Measurements from ENCODE around the gene DDX52.
A peak's percentile ranks its signal among the peaks of the same experiment; 100 is the strongest.
"Not testable (repeated sequence)": the region's sequence is repeated elsewhere in the genome, so short reads cannot be mapped to it uniquely, and the experiment has no call there.

DDX52 gene

GRCh38 chr17:37650419-37651003 is 7.3 kb upstream of the DDX52 start:
- DNase-seq (ENCODE audit: low read depth), result no peak

DNA sequence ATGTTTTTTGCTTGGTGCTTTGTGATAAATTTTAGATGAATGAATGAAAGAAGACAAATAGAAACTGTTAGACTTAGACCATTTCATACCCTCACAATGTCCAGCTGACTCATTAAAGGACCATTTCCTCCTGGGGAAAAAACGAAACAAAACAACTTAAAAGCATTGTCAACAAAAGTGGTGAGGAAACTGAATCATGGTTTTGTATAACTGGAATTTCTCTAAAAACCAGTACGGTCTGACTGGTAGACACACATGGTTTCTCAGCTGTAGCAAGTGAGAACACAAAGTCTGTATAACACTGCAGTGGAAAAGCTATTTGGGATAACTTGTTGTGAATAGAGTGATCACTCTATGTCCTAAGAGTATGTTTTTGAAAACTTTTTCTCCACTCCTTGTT is 5.3 kb upstream of the DDX52 start:
- DNase-seq (ENCODE audit: low read depth), result no peak

DNA sequence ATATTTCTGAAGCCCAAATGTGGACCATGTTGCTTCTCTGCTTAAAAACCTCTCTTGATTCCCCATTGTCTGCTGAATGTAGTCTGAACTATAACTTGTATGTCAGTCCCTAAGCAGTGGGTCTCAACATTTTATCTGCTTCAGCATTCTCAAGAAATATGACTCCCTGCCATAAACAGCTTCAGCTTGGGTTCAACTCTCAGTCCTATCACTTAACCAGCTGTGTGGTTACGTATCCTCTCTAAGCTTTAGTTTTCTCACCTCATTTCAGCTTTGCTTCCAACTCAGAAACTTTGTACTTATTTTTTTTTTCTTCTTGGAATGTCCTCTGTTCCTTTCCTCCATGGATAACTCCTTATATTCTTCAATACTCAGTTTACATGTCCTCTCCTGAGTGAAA is 4.6 kb upstream of the DDX52 start:
- no peak for DNase-seq (ENCODE audit: low read depth)

- DNase-seq (ENCODE audit: low read depth), result no peak
These were observed 623 bp upstream of the DDX52 start for GRCh38 chr17:37643869-37644268.

DNA sequence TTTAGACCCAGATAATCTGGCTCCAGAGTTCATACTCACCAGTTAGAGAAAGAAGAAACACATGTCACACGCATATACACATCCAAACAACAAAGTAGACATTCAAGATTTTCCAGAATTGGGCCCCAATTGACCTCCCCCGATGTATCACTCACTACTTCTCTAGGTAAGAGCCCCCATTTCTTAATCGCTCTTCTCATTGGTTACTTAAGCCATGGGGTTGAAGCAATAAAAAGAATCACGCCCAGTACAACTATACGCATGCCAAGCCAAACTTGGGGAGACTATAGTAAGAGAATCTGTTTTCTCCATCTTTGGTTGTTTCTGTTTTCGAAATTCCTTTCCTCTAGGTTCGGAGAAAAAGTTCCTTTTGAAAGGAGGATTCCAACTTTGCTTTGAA is 565 bp downstream of the DDX52 start:
- DNase-seq (ENCODE audit: low read depth), result no peak

DNA sequence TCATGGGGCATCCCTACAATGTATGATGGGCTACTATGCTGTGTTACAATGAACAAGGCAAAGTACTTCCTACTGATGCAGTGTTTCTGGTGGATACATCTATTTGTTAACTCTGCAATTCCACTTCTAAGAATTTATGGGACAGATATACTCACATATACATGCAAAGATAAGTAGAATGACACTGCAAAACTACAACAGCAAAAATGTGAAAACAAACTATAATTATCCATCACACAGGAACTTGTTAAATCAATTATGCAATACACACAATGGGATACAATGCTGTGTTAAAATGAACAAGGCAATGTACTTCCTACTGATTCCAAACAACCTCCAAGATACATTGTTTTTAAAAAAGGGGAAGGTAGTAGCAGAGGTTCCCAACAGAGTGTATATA is 3.2 kb downstream of the DDX52 start:
- no peak for DNase-seq (ENCODE audit: low read depth)

DNA sequence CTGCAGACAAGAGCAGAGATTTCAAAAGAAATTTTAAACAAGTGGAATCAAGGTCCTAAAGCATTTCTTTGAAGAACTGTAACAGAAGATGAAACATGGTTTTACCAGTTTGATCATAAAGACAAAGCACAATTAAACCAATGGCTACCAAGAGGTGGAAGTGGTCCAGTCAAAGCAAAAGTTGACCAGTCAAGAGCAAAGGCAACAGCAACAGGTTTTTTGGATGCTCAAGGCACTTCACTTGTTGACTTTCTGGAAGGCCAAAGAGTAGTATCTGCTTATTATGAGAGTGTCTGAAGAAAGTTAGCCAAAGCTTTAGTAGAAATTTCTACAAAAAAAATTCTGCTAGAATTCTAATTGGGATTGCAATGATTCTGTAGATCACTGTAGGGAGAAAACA is 5.3 kb downstream of the DDX52 start:
- no peak for DNase-seq (ENCODE audit: low read depth)

DNA sequence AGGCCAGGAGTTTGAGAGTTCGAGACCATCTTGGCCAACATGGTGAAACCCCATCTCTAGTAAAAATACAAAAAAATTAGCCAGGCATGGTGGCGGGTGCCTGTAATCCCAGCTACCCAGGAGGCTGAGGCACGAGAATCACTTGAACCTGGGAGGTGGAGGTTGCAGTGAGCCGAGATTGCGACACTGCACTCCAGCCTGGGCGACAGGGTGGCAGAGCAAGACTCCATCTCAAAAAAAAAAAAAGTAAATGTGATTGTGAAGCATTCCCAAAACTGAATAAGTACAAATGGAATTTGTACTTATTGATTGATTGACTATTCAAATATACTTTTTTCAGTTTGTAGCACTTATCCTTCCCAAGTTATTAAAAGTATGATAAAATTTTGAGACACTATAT is 26.8 kb downstream of the DDX52 start:
- not testable (repeated sequence) for DNase-seq (ENCODE audit: low read depth)

DNA sequence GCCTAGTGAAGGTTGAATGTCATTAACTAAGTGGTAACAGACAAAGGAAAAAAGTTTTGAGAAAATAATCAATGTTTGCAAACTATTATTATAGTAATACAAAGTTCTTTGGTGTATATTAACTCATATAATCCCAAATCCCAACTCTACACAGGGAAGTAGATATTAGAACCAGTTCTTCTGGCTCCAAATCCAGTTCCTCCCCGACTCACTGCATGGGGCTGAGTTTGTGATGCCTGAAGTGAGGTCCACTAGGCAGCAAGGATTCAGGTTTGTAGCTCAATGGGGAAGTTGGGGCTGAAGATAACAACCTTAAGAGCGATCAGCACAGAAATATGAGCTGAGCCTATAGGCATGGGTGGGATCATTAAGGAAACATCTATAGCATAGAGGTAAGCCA is 28.4 kb downstream of the DDX52 start:
- no peak for DNase-seq (ENCODE audit: low read depth)

DNA sequence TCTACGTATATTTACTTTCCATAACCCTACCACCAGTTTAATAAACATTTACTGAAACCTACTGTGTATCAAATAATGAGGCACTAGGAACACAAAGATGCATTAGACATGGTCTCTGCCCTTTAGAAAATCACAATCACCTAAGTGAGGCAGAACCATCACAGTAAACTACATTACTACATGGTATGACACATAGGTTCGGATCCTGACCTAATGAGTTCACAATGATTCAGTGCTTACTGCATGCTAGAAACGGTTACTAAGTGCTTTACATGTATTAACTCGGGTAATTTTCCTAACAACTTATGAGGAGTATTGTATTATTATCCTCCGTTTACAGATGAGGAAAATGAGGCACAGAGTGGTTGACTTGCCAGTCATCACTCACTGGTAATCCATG is 28.9 kb downstream of the DDX52 start:
- DNase-seq (ENCODE audit: low read depth), result no peak

GRCh38 chr17:37610971-37611370 is 32.3 kb downstream of the DDX52 start:
- no peak for DNase-seq (ENCODE audit: low read depth)

- not testable (repeated sequence) for DNase-seq (ENCODE audit: low read depth)
These were observed 33.2 kb downstream of the DDX52 start for GRCh38 chr17:37610041-37610420.

GRCh38 chr17:37609170-37610040 is 33.8 kb downstream of the DDX52 start, which contains the start of gene SYNRG:
SYNRG (minus strand) TSS chr17:37609418; CDS start chr17:37609355, 63 bp downstream.
- DNase-seq (ENCODE audit: low read depth), result peak; percentile 94

DNA sequence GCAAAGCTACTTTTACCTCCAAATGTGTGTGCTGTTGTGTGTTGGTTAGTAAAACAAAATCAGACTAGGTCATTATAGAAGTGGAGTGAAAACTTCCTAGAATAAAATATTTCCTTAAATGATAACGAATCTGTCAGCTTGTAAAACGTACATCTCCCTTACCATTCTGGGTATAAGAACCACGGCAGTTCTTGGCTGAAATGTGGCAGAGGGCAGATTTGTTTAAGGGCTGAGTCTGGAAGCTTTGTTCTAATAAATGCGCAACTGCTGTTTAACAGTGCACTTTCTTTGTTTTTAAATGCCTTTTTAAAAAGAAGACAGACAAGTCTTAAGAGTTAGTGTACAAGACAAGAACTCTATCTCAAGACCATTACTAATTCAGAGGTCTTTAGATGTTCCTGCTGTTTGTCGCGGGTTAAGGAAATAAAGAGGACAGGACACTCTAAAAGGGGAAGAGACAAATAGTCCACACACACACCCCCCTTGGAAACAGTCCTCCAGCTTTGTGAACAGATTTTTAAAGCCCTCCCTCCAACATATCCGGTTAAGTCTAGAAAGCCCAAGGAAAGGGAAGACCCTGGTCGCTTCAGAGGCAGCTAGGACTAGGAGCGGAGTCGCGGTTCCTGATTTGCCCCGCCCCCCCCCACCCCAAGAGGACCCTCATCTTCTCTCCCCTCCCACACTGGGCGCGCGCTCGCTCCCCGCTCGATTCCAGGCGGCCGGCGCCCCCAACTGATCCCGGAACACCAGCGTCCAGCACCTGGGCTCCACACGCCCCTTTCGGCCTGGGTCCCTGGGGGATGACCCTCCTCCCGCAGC is 34.7 kb downstream of the DDX52 start:
- DNase-seq (ENCODE audit: low read depth), result no peak

DNA sequence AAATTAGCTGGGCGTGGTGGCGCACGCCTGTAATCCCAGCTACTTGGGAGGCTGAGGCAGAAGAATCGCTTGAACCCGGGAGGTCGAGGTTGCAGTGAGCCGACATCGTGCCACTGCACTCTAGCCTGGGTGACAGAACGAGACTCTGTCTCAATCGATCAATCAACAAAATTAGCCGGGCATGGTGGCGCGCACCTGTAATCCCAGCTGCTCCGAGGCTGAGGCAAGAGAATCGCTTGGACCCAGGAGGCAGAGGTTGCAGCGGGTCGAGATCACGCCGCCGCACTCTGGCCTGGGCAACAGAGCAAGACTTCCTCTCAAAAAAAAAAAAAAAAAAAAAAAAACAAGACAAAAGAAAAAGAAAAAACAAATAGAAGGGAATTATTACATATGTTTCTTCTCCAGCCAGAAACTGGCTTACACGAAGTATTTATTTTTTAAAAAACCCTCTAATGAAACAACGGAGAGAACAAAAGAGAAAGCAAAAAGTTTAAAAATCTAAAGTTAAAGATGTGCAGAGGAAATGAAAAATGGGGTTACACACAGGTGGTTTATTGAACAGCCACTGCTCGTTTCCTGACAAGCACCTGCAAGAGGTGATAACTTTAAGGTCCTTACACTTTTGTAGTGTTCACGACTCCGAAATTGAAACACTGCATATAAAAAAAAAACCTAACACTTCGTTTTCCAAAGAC is 35.5 kb downstream of the DDX52 start:
- DNase-seq (ENCODE audit: low read depth), result no peak

- peak; percentile 4 for DNase-seq (ENCODE audit: low read depth)
These were observed 37.3 kb downstream of the DDX52 start for GRCh38 chr17:37605813-37606505.

- DNase-seq (ENCODE audit: low read depth), result no peak
These were observed 38.2 kb downstream of the DDX52 start for GRCh38 chr17:37605081-37605480.

- DNase-seq (ENCODE audit: low read depth), result no peak
These were observed 38.7 kb downstream of the DDX52 start for GRCh38 chr17:37604556-37604955.

GRCh38 chr17:37598145-37598544 is 45.1 kb downstream of the DDX52 start:
- no peak for DNase-seq (ENCODE audit: low read depth)

GRCh38 chr17:37592291-37592690 is 51.0 kb downstream of the DDX52 start:
- DNase-seq (ENCODE audit: low read depth), result no peak

GRCh38 chr17:37585066-37585465 is 58.2 kb downstream of the DDX52 start:
- no peak for DNase-seq (ENCODE audit: low read depth)

DNA sequence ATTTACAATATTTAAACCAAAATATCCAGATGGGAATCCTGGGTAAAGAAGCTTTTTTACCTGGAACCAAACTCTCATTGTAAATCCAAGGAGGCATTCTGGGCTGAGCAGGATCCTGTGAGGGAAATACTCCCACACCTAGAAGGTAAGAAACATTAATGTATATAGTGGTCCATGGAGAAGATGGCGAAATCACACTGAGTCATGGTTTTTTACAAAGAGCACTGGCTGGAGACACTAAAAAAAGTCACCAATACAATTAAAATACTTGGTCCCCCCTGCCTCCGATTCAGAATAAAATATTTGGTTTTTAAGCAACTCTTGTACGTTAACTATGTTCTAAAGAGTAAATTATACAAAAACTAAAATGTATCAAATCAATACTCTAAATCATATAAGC is 67.0 kb downstream of the DDX52 start:
- DNase-seq (ENCODE audit: low read depth), result no peak

All from stimulated activated CD8-positive, alpha-beta memory T cell treated with anti-CD3 and anti-CD28 coated beads, Interleukin-4, amount 100 ng/mL, for 24 hours (primary cell).